ENCODE measurements around the gene TMEM151B. TPM values are rescaled to one million over a fixed set of nuclear protein-coding genes. Genes with fewer than 3 reads are reported as not detected.
A peak's percentile ranks its signal among the peaks of the same experiment; 100 is the strongest.
"Not testable (repeated sequence)": the region's sequence is repeated elsewhere in the genome, so short reads cannot be mapped to it uniquely, and the experiment has no call there.

The TMEM151B gene
- total RNA-seq, 4 donors from 2014 or later, result 0.27 to 0.69 TPM; not detected in 2

- H3K27me3 ChIP-seq, result no peaks in the 10 kb centered on the region
- no peak overlapping the region for H3K4me3 ChIP-seq
- H3K27ac ChIP-seq, result peak overlapping the region; percentile 12 to 99 (median 98)
- H3K9me3 ChIP-seq, result no peaks in the 10 kb centered on the region
- H3K36me3 ChIP-seq, result peaks cover 0 to 44% of the 10 kb centered on the region in 2 donors
- ATAC-seq, result no peak
- TF ChIP-seq POLR2AphosphoS5 (IDR thresholded peaks at IDR 0.05) (no peak), POLR2A (IDR thresholded peaks at IDR 0.05) (no peak), EP300 (IDR thresholded peaks at IDR 0.05) (no peak)
- TF ChIP-seq, protein P1, sequence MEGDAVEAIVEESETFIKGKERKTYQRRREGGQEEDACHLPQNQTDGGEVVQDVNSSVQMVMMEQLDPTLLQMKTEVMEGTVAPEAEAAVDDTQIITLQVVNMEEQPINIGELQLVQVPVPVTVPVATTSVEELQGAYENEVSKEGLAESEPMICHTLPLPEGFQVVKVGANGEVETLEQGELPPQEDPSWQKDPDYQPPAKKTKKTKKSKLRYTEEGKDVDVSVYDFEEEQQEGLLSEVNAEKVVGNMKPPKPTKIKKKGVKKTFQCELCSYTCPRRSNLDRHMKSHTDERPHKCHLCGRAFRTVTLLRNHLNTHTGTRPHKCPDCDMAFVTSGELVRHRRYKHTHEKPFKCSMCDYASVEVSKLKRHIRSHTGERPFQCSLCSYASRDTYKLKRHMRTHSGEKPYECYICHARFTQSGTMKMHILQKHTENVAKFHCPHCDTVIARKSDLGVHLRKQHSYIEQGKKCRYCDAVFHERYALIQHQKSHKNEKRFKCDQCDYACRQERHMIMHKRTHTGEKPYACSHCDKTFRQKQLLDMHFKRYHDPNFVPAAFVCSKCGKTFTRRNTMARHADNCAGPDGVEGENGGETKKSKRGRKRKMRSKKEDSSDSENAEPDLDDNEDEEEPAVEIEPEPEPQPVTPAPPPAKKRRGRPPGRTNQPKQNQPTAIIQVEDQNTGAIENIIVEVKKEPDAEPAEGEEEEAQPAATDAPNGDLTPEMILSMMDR (IDR thresholded peaks at IDR 0.05), result no peak
- H3K4me1 ChIP-seq, result peaks cover 0 to 100% (median 77%) of the 10 kb centered on the region in 3 donors
- 38 to 40% methylated on average over 2 to 5 of the region's 5 CpGs for WGBS, 2 donors (ENCODE audit: low coverage in 1 of 2)
These were observed 41.4 kb upstream of the TMEM151B start for GRCh38 chr6:44228836-44229235.

GRCh38 chr6:44229376-44230033 is 40.7 kb upstream of the TMEM151B start:
- WGBS, 2 donors (ENCODE audit: low coverage in 1 of 2), result 69 to 78% methylated on average over 4 to 6 of the region's 11 CpGs
- peaks cover 0 to 44% of the 10 kb centered on the region in 2 donors for H3K36me3 ChIP-seq
- ATAC-seq, result no peak
- H3K27me3 ChIP-seq, result no peaks in the 10 kb centered on the region
- no peaks in the 10 kb centered on the region for H3K9me3 ChIP-seq
- TF ChIP-seq POLR2AphosphoS5 (IDR thresholded peaks at IDR 0.05), result no peak
- H3K4me1 ChIP-seq, result peaks cover 2 to 100% (median 81%) of the 10 kb centered on the region in 3 donors
- H3K4me3 ChIP-seq, result no peak overlapping the region
- peak overlapping the region; percentile 47 to 99 (median 98) for H3K27ac ChIP-seq

DNA sequence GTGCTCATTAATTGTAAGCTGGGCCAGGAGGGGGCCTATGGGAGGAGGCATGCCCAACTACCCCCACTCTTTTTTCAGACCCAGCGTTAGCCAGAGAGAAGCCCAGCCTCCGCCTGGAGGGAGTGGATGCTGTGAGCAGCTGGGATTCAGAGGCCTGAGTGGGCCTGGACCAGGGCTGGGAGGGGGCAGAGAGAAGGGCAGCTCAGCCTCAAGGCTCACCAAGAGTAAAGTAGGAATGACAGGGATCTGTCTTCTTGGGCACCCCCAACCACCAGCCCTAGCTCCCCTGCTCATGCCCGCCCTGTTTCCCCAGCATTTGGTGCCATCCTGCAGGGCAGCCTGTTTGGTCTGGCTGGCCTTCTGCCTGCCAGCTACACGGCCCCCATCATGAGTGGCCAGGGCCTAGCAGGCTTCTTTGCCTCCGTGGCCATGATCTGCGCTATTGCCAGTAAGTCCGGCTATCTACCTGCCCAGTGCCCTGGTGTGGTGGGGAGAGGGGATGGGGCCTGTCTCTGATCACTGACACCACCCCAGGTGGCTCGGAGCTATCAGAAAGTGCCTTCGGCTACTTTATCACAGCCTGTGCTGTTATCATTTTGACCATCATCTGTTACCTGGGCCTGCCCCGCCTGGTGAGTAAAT is 40.1 kb upstream of the TMEM151B start:
- TF ChIP-seq, protein P1 (IDR thresholded peaks at IDR 0.05), result no peak
- TF ChIP-seq EP300 (IDR thresholded peaks at IDR 0.05) (no peak), POLR2A (IDR thresholded peaks at IDR 0.05) (no peak)
- H3K36me3 ChIP-seq, result peaks cover 0 to 44% of the 10 kb centered on the region in 2 donors
- WGBS, 2 donors (ENCODE audit: low coverage in 1 of 2), result 71% methylated on average over 1 of the region's 10 CpGs; no CpG with 5 or more reads in 1 of the 2 donors
- H3K9me3 ChIP-seq, result no peaks in the 10 kb centered on the region
- no peak for ATAC-seq
- no peak overlapping the region for H3K4me3 ChIP-seq
- H3K27ac ChIP-seq, result peak overlapping the region; percentile 47 to 99 (median 98)
- H3K27me3 ChIP-seq, result no peaks in the 10 kb centered on the region
- H3K4me1 ChIP-seq, result peaks cover 9 to 100% (median 81%) of the 10 kb centered on the region in 3 donors

GRCh38 chr6:44231426-44231825 is 38.8 kb upstream of the TMEM151B start:
- not testable (repeated sequence) for H3K27me3 ChIP-seq, H3K9me3 ChIP-seq, H3K4me3 ChIP-seq, ATAC-seq
- WGBS, 2 donors (ENCODE audit: low coverage in 1 of 2), result 31 to 48% methylated on average over 3 to 7 of the region's 9 CpGs
- Histone ChIP-seq H3K27ac (peak overlapping the region; percentile 73 to 99 (median 98)), H3K36me3 (peaks cover 0 to 44% of the 10 kb centered on the region in 2 donors), H3K4me1 (peaks cover 13 to 100% (median 76%) of the 10 kb centered on the region in 3 donors)

- no peak for ATAC-seq
- no peak overlapping the region for H3K4me3 ChIP-seq
- no peaks in the 10 kb centered on the region for H3K9me3 ChIP-seq
- peaks cover 0 to 44% of the 10 kb centered on the region in 2 donors for H3K36me3 ChIP-seq
- TF ChIP-seq, protein P1 (IDR thresholded peaks at IDR 0.05), result no peak
- no peak for TF ChIP-seq POLR2A (IDR thresholded peaks at IDR 0.05)
- TF ChIP-seq EP300 (IDR thresholded peaks at IDR 0.05), result no peak
- no peak for TF ChIP-seq POLR2AphosphoS5 (IDR thresholded peaks at IDR 0.05)
- H3K4me1 ChIP-seq, result peaks cover 15 to 99% (median 70%) of the 10 kb centered on the region in 3 donors
- peak overlapping the region; percentile 73 to 99 (median 98) for H3K27ac ChIP-seq
- 20 to 83% methylated on average over 1 of the region's 16 CpGs for WGBS, 2 donors (ENCODE audit: low coverage in 1 of 2)
- H3K27me3 ChIP-seq, result no peaks in the 10 kb centered on the region
These were observed 37.3 kb upstream of the TMEM151B start for GRCh38 chr6:44232676-44233566.
